ENCODE data around the gene MMP23B.

MMP23B gene

DNA sequence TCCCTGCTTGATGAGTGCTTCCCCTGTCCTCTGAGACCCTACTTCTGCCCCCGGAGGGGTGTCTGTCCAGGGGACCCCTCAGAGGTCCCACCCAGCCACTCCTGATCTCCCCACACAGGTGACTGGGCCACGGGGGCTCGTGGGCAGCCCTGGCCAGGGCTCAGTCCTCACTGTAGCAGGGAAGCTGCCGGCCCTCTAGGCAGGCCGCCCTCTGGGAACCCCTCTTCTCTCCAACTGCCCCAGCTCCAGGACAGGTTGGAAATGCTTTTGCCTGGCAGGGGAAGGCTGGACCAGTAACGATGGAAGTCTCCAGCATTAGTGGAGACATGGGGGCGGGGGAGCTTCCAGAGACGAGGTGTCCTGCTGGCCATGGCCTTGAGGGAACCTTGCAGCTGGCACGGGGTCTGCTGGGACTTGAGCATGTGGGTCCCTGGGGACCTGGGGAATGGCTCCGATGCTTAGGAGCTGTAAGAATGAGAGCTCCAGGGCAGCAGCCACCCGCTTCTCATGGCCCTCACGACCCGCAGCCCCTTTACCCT lies 28.9 kb upstream of the MMP23B start:
- DNase-seq (ENCODE audit: low read depth) = no peak

DNA sequence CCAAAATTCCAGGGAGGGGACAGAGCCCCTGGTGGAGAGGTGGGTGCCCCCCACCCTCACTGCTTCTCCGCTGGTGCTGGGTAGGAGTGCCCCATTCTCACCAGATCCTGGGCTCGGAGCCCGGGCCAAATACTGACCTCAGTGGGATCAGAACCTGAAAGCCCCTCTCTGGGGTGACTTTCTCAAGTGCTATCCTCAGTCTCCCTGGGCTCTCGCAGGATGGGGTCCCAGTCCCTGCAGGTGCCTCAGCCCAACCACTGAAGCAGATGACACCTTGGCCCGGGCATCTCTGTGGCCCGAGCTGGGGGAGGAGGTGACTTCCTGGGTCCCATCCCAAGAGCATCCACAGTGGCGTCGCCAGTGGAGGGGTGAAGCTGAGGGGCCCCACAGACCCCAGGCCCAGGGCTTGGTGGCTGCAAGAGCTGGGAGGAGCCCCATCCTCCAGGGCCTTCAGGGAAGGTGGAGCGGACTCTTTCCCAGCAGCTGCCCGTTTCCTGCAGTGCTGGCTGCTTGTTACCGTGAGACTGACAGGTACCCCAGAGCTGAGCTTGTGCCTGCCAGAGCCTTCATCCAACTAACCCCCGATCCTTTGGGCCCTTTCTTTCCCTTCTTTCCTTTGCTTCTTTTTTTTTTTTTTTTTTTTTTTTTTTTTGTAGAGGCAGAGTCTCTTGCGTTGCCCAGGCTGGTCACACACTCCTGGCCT lies 28.2 kb upstream of the MMP23B start:
- no peak for DNase-seq (ENCODE audit: low read depth)

DNA sequence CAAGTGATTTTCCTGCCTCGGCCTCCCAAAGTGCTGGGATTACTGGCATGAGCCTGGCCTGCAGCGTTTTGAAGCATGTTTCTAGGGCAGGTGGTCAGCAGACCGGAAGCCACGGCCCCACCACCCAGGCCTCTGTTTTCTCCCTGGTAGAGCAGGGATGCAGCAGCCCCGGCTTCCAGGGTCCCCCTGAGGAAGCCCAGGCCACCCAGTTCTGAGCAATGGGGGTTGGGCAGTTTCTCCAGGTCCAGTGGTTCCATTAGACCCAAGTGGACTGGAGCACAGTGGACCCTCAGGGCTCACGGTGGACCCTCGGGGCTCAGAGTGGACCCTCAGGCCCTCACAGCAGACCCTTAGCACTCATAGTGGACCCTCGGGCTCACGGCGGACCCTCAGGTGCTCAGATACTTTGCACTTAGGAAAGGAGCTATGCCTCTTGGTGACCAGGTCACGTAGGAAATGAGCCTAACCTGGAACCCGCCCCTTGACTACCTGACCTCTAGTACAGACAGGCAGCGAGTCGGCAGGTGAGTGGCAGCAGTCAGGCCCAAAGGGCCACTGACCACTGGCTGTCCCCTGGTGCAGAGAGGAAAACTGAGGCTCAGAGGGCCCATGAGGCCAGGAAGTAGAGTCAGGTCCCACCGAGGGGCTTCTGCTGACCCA lies 27.5 kb upstream of the MMP23B start:
- no peak for DNase-seq (ENCODE audit: low read depth)

DNA sequence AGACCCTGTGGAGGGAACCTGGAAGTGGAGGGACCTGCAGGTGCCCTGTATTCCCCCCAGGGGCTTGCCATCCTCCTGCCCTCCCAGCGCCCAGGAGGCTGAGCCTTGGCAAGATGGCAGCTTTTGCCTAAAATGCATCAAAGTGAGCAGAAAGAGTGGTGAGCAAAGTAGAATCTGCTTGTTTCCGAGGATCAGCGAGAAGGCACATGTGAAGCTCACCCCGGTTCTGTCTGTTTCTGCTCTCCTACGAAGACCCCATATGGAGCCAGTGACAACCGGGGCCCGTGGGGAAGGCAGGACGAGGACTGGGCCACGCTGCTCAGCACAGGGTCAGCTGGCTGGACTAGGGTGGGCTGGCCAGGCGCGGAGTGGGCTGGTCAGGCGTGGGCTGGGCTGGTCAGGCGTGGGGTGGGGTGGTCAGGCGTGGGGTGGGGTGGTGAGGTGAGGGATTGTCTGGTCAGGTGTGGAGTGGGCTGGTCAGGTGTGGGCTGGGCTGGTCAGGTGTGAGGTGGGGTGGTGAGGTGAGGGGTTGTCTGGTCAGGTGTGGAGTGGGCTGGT lies 26.9 kb upstream of the MMP23B start:
- no peak for DNase-seq (ENCODE audit: low read depth)

DNA sequence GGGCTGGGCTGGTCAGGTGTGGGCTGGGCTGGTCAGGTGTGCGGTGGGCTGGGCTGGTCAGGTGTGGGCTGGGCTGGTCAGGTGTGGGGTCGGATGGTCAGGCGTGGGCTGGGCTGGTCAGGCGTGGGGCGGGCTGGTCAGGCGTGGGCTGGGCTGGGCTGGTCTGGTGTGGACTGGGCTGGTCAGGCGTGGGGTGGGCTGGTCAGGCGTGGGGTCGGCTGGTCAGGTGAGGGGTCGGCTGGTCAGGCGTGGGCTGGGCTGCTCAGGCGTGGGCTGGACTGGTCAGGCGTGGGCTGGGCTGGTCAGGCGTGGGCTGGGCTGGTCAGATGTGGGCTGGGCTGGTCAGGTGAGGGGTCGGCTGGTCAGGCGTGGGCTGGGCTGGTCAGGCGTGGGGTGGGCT lies 26.2 kb upstream of the MMP23B start:
- DNase-seq (ENCODE audit: low read depth) = no peak

- DNase-seq (ENCODE audit: low read depth) = no peak
Measured at GRCh38 chr1:1606232-1606631, 25.7 kb upstream of the MMP23B start.

DNA sequence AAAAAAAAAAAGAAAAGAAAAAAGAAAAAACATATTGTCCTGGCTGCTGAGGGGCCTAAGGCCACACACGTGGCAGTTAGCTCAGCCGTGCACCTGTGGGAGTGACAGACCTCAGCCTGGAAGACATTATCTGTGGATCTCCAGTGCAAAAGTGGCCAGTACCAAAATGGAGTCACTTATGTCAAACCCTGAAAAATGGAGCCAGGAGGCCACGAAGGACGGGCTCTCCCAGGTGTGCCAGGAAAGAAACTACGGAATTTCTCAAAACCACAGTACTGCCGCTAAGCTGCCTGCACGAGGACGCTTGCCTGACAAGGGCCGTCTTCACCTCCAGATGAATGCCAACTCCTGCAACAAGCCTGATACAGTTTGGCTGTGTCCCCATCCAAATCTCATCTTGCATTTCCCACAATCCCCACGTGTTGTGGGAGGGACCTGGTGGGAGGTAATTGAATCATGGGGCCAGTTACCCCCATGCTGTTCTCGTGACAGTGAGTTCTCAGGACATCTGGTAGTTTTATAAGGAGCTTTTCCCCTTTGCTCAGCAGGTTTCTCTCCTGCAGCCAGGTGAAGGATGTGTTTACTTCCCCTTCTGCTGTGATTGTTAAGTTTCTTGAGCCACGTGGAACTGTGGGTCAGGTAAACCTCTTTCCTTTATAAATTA lies 22.0 kb upstream of the MMP23B start:
- DNase-seq (ENCODE audit: low read depth) = no peak

- DNase-seq (ENCODE audit: low read depth) = no peak
Measured at GRCh38 chr1:1610796-1611195, 21.2 kb upstream of the MMP23B start.

DNA sequence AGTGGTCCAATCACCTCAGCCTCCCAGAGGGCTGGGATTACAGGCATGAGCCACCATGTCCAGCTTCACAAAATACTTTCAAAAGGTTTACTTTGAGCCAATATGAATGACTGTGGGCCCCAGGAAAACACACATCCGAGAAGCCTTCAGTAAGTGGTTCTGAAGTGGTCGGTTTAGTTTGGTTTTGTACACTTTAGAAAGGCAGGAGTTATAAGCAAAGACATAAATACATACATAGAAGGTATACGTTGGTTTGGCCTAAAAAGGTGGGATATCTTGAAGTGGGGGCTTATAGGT lies 19.9 kb upstream of the MMP23B start:
- no peak for DNase-seq (ENCODE audit: low read depth)

DNA sequence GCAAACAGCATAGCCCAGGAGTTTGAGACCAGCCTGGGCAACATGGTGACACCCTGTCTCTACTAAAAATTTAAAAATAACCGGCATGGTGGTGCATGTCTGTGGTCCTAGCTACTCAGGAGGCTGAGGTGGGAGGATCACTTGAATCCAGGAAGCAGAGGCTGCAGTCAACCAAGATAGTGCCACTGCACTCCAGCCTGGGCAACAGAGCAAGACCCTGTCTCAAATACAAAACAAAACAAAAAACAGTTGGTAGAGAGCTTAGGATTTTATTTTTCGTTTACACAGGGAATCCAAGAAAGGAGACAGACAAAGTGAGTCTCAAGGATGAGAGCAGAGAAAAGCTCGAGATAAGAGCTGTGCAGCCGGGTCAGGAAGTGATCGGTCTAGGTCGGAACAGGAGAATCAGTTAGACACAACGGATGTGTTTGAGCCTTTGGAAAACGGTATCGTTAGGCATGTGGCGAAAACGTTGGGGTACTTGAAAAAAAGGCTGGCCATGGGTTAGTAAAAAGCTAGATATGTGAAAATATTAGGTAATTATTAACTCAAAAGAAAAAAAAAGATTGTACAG lies 18.4 kb upstream of the MMP23B start:
- DNase-seq (ENCODE audit: low read depth) = no peak

DNA sequence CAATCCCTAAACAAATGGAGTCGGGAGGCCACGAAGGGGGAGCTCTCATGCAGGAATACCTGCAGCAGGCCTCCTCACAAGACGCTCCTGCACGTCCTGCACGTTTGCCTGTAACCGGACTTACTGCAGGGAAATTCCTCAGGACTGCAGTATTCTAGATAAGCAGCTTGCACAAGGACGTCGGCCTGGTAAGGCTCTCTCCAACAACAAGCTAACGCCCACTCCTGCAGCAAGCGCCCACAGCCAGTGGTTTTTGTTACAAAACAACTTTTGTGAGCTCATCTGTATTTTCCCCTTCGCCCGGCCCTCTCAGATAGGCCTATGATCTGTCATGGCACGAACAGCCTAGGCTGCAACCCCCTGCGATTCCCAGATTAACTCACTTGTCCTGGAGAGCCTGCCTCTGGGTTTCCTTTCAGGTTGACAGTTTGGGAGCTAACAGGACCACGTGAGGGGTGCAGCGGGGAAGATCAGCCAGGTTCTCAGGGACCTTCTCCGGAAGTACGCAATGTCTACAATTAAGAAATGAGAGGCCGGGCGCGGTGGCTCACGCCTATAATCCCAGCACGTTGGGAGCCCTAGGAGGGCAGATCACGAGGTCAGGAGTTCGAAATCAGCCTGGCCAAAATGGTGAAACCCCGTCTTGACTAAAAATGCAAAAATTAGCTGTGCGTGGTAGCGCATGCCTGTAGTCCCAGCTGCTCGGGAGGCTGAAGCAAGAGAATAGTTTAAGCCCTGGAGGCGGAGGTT lies 17.6 kb upstream of the MMP23B start:
- DNase-seq (ENCODE audit: low read depth) = peak; percentile 15

DNA sequence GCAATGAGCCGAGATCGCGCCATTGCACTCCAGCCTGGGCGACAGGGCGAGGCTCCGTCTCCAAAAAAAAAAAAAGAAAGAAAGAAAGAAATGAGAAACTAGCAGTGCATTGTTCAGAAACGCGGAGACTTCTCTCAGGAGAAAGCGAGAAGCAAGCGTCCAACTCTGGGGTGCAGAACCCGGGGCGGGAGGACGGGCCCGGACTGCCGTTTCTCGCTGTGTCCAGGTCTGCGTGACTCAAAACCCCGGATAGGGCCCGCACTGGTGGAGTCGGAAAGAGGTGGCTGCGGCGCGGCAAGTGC lies 17.1 kb upstream of the MMP23B start:
- no peak for DNase-seq (ENCODE audit: low read depth)

DNA sequence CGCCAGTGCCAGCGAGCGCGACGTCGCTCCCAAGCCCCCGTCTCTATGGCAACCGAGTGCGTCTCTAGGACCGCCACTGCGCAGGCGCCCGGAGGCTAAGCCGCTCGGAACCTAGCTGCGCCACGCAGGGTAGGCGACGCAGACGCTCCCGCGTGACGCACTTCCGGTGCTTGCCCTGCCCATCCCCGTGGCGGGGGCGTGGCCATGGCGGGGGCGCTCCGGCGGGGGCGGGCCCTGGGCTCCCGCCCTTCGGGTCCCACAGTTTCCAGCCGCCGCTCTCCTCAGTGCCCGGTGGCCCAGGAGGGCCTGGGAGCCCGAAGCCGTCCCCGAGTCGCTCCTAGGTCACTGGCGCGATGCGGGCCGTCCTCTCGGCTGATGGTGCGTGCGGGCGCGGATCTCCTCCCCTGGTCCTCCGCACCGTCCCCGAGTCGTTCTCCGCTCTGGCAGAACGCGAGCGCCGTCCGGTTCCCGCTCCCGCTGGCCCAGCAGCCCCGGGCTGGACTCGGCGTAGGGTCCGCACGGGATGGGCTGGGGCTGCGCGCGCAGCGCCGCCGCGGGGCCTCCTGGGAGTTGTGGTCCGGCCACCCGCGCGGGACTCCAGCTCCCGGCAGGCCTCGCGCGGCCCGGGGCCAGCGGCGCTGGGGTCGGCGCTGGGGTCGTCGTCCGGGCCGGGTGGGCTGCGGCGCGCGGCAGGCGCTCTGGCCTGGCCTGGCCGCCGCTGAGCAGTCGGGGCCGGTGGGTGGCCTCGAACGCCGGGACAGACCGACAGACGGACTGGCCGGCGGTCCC lies 16.5 kb upstream of the MMP23B start, which contains the start of gene MIB2:
Gene MIB2 (plus strand): TSS at position 245 of the 789 bp plus-strand sequence. CDS start 7,953 bp downstream, outside the sequence.
- DNase-seq (ENCODE audit: low read depth) = peak; percentile 96

- DNase-seq (ENCODE audit: low read depth) = peak; percentile 46
Measured at GRCh38 chr1:1616045-1616790, 15.8 kb upstream of the MMP23B start.

DNA sequence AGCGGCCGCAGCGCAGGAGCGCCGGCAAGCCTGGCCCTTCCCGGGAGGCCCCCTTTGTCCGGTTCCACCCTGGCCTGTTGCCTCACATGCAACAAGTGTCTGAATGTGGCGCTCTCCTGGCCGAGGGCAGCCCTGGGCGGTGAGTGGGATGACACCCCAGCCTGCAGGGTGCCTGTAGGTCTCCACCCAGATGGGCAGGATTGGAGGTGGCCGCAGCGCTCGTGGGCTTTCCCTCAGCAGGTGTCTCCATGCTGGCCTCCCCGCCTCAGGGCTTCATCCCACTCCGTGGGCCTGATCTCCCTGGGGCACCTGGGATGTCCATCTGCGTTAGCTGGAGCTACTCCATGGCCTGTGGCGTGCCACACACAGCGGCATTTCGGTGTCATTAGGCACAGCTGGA lies 15.1 kb upstream of the MMP23B start:
- no peak for DNase-seq (ENCODE audit: low read depth)

GRCh38 chr1:1617516-1617915 lies 14.5 kb upstream of the MMP23B start:
- DNase-seq (ENCODE audit: low read depth) = no peak

DNA sequence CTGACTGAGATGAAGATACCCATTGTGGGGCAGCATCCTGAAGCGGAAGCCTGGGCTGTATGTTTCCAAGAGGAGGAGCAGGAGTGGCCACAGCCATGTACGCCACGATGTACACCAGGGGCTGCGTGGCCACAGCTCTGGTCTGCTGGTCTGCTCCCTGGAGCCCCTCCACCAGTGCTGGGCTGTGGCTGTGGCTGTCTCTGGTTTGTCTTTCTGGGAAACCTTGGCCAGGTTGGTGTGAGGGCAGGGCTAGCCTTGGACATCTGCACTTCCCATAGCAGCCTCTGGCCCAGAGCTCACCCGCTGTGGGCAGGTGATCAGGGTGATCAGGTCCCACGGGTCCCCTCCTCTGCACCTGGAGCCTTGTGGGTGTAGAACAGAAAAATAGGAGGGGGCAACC lies 14.0 kb upstream of the MMP23B start:
- no peak for DNase-seq (ENCODE audit: low read depth)

DNA sequence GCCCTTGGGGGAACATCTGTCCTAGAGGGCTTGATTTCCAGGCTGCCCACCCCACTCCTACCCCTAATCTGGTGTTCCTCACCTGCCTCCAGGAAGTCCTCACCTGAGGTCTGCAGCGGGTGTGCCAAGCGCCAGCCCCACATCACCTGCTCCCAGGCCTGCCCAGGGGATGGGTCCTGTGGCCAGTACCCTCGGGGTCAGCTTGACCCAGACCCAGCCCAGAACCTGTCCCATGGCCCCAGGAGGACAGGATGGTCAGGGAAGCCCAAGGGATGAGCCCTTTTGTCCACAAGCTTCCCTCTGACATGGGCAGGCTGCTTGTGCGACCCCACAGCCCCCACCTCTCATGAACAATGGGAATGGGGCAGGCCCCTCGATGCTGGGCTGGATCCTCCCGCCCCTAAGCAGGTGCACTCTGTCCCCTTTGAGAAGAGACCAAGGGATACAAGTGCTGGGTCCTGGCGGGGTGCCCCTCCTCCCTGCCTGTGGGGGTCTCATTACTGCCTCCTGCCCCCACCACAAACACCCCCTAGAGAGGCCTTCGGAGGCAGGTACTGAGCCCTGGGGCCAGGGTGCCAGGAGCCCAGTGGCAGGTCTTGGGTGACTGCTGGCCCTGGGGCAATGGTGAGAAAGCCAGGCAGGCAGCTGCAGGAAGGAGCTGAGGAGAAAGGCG lies 13.4 kb upstream of the MMP23B start:
- no peak for DNase-seq (ENCODE audit: low read depth)

GRCh38 chr1:1619917-1620361 lies 12.0 kb upstream of the MMP23B start:
- DNase-seq (ENCODE audit: low read depth) = no peak
